PC-9 (cell line): ENCODE data around the gene RPS10.

ENCODE experiments used
- EZH2 ChIP-seq: fragments of 200-600 bp; sonication (generic); IDR thresholded peaks from 2 replicates; pipeline ENCODE4 v1.8.0; 2017; ENCODE audit warnings: antibody characterized with exemption, low read depth
- TF ChIP-seq, protein P1 (sequence below): fragments of 200-600 bp; sonication (generic); conservative IDR thresholded peaks from 2 replicates; pipeline ENCODE4 v1.6.1; 2017; ENCODE audit warnings: mixed run types, antibody characterized with exemption, mild to moderate bottlenecking, moderate library complexity

DNA sequence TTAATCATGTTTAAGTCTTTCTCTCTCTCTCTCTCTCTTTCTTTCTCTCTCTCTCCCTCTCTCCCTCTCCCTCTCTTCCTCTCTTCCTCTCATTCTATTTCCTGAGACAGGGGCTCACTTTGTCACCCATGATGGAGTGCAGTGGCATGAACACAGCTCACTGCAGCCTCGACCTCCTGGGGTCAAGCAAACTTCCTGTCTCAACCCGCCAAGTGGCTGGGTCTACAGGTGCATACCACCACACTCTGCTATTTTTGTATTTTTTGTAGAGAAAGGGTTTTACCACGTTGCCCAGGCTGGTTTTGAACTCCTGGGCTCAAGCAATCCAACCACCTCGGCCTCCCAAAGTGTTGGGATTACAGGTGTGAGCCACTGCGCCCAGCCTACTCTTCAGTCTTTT lies 15.7 kb upstream of the RPS10 start:
- TF ChIP-seq, protein P1, sequence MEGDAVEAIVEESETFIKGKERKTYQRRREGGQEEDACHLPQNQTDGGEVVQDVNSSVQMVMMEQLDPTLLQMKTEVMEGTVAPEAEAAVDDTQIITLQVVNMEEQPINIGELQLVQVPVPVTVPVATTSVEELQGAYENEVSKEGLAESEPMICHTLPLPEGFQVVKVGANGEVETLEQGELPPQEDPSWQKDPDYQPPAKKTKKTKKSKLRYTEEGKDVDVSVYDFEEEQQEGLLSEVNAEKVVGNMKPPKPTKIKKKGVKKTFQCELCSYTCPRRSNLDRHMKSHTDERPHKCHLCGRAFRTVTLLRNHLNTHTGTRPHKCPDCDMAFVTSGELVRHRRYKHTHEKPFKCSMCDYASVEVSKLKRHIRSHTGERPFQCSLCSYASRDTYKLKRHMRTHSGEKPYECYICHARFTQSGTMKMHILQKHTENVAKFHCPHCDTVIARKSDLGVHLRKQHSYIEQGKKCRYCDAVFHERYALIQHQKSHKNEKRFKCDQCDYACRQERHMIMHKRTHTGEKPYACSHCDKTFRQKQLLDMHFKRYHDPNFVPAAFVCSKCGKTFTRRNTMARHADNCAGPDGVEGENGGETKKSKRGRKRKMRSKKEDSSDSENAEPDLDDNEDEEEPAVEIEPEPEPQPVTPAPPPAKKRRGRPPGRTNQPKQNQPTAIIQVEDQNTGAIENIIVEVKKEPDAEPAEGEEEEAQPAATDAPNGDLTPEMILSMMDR = no peak
- TF ChIP-seq EZH2 = no peak
